NB4 (cell line): ENCODE data around the gene RPL22.
A peak's percentile ranks its signal among the peaks of the same experiment; 100 is the strongest.

Experiments used
- MYC ChIP-seq: IDR thresholded peaks from 2 replicates; pipeline ENCODE4 v1.6.1; 2011; ENCODE audit warnings: low read depth, low read length
- POLR2A ChIP-seq: IDR thresholded peaks from 2 replicates; pipeline ENCODE4 v1.6.1; 2011; ENCODE audit warnings: mild to moderate bottlenecking; ENCODE audit not compliant: insufficient read length; ENCODE audit errors: extremely low read depth
- TF ChIP-seq, protein P1 (sequence below): IDR thresholded peaks from one replicate; pipeline ENCODE4 v1.5.1; 2012; ENCODE audit warnings: low read depth, low read length
- TF ChIP-seq, protein P2 (sequence below): IDR thresholded peaks from 2 replicates; pipeline ENCODE4 v1.6.1; 2011; ENCODE audit warnings: low read depth, low read length

DNA sequence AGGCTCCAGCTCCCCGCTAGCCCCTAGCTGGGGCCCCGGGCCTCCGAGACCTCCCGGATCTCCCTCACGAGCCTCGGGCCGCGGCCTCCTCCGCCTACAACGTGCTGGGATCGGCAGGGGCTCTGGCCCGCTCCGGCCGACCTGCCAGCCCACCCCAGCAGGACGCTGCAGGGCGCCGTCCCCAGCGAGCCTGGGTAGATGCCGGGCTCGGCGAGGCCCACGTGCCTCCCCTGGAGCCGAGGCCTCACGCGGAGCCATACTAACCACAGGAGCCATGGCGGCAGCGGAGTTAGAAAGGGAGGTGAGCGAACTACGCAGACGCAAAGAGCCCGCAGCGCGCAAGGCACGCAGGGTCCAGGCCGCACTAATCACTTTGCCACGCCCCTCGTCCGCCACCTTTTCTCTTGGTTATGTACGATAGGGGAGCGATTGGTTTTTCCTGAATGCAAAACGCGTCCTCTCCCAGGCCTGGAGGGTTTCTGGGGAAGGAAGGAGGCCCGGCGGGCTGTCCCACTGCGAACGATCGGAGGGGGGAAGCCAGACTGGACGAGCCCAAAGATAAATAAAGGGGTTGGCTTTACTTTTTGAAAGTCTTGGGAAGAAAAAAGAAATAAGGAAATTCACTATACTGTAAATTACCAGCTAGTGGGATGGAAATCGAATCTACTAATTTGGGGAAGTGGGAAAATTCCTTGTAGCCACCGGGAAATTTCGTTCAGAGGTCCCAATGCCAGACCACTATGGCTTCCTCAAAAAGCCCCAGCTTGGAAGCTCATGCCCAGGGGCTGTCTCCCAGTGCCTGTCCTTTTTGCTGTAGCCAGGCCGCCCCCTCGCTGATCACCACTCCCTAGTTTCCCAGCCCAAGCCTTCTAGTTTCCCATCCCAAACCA is at the start of gene RPL22:
- TF ChIP-seq, protein P1, sequence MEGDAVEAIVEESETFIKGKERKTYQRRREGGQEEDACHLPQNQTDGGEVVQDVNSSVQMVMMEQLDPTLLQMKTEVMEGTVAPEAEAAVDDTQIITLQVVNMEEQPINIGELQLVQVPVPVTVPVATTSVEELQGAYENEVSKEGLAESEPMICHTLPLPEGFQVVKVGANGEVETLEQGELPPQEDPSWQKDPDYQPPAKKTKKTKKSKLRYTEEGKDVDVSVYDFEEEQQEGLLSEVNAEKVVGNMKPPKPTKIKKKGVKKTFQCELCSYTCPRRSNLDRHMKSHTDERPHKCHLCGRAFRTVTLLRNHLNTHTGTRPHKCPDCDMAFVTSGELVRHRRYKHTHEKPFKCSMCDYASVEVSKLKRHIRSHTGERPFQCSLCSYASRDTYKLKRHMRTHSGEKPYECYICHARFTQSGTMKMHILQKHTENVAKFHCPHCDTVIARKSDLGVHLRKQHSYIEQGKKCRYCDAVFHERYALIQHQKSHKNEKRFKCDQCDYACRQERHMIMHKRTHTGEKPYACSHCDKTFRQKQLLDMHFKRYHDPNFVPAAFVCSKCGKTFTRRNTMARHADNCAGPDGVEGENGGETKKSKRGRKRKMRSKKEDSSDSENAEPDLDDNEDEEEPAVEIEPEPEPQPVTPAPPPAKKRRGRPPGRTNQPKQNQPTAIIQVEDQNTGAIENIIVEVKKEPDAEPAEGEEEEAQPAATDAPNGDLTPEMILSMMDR: no peak
- TF ChIP-seq, protein P2, sequence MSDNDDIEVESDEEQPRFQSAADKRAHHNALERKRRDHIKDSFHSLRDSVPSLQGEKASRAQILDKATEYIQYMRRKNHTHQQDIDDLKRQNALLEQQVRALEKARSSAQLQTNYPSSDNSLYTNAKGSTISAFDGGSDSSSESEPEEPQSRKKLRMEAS: peak; percentile 92
- peak; percentile 86 for TF ChIP-seq POLR2A
- peak; percentile 97 for TF ChIP-seq MYC
